Neuron (in vitro differentiated cells): Measurements from ENCODE around the gene ZBED3.
A peak's percentile ranks its signal among the peaks of the same experiment; 100 is the strongest.

Experiments used
- H2AFZ ChIP-seq: one replicate; pipeline ENCODE4 v1.6.1; 2013; ENCODE audit warnings: low read depth, mild to moderate bottlenecking, inconsistent platforms, low read length, moderate library complexity
- H3K27me3 ChIP-seq: one replicate; pipeline ENCODE4 v1.6.1; 2013; ENCODE audit warnings: low read length; ENCODE audit not compliant: insufficient read depth
- H3K36me3 ChIP-seq: one replicate; pipeline ENCODE4 v1.6.1; 2013; ENCODE audit warnings: low read length; ENCODE audit not compliant: insufficient read depth
- H3K4me1 ChIP-seq: one replicate; pipeline ENCODE4 v1.6.1; 2013; ENCODE audit warnings: low read length; ENCODE audit not compliant: insufficient read depth
- H3K4me3 ChIP-seq: 2 replicates; pipeline ENCODE4 v1.5.1; 2013; ENCODE audit warnings: mild to moderate bottlenecking, low read length, moderate library complexity
- H3K9me3 ChIP-seq: one replicate; pipeline ENCODE4 v1.6.1; 2013; ENCODE audit warnings: low read length

The ZBED3 gene

DNA sequence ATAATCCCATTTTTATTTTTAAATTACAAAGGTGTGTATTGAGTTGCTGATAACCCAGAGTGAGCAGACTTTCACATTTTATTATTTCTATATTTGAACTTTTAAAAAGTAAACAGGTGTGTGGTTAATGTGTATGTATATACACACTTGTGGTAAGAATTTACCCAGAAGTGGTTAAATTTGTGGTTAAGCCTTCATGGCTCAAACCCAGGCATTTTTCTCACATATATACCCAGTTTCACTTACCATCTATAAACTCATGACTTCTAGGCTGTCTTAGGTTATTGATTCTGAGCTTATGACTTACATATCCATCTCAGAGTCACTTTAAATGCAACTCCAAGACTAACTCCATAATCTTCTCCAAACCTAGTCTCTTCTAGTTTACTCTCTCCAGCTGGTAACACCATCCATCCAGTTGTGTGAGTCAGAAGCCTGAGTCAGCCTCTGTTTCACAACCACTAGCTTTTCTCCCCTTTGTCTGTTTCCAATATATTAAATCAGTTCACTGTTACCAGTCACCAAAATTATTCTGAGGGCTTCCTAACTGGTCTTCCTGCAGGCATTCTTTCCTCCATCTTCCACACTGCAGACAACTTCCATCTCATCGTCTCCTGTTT, 20.2 kb downstream of the ZBED3 start:
- Histone ChIP-seq H3K4me1 (no peaks in the 10 kb centered on the region), H3K36me3 (peaks cover 44% of the 10 kb centered on the region), H2AFZ (no peak overlapping the region), H3K27me3 (no peaks in the 10 kb centered on the region), H3K9me3 (peaks cover 3% of the 10 kb centered on the region), H3K4me3 (no peak overlapping the region)

DNA sequence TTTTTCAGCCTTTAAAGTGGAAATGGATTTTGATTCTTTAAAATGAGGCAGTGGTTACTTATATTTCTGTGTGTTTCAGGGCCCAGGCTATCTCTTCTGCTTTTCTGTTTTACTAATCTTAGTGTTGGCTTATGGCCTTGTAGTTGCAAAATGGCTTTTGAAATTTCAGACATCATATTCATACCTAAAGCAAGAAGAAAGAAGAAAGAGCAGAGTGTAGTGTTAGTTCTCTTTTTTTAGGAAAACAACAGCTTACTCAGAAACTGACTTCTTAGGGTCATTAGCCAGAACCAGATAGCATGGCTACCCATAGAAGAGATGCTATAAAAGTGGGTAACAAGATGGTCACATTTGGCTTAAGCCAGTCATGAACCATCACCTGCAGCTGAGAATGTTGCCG, 20.9 kb downstream of the ZBED3 start:
- Histone ChIP-seq H3K4me1 (no peaks in the 10 kb centered on the region), H2AFZ (no peak overlapping the region), H3K9me3 (peaks cover 3% of the 10 kb centered on the region), H3K4me3 (no peak overlapping the region), H3K27me3 (no peaks in the 10 kb centered on the region), H3K36me3 (peaks cover 50% of the 10 kb centered on the region)

DNA sequence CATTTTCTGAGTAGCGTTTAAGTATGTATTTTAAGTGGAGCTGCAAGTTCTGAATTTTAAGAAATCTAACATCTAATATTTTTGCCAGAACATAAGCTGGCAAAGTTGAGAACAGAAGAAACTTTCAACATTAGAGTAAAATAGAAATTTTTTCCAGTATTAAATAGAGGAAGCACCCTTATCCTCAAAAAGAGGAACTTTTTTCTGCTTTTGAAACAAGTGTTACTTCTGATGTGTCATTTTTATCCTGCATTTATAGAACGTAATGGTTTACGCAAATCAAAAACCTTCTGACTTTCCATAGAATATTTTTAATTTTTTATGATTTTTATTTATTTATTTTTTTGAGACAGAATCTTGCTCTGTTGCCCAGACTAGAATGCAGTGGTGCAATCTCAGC, 21.8 kb downstream of the ZBED3 start:
- Histone ChIP-seq H3K27me3 (no peaks in the 10 kb centered on the region), H3K4me3 (no peak overlapping the region), H2AFZ (no peak overlapping the region), H3K4me1 (no peaks in the 10 kb centered on the region), H3K36me3 (peaks cover 58% of the 10 kb centered on the region), H3K9me3 (peaks cover 3% of the 10 kb centered on the region)

DNA sequence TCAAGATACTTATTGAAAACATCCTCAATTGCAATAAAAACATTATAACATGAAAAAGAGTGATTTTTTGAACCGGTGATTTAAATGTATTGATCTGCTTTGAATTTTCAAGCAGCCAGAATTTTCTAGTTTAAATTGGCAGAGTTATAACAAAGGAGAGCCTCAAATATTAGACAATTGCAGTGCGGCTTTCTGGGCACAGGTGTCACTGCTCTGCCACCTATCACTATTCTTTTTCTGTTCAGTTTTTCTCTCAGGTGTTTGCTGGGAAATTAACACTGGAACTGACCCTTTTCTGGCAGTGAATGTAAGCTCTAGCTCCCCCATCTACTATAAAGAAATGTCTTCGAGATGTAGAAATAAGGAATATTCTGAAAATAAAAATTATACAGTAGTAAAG, 23.0 kb downstream of the ZBED3 start:
- Histone ChIP-seq H3K9me3 (peaks cover 3% of the 10 kb centered on the region), H2AFZ (no peak overlapping the region), H3K4me1 (no peaks in the 10 kb centered on the region)

DNA sequence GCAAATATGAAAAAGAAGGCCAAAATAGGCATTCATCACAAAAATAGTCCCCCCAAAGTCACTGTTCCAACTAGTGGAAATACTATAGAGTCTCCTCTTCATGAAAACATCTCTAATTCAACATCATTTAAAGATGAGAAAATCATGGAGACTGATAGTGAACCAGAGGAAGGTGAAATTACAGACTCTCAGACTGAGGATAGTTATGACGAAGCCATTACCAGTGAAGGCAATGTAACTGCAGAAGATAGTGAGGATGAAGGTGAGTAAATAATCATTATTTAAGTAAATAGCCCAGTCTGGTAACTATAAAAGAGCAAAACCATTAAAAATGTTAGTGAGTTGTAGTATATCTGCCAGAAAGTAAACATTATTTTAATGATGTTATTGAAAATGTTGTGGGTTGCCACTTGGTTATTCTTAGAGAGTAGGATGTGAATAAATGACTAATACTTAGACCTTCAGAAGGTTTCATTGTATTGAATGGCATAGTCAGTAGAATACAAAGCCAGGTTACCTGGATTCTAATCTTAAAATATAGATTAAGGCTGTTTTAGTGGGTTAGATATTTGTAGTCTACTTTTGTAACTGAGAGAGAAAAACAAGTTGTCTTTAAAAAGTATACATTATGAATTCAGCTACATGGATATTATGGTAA, 40.5 kb downstream of the ZBED3 start:
- Histone ChIP-seq H2AFZ (no peak overlapping the region), H3K36me3 (peaks cover 49% of the 10 kb centered on the region), H3K4me3 (no peak overlapping the region), H3K4me1 (no peaks in the 10 kb centered on the region), H3K9me3 (peaks cover 4% of the 10 kb centered on the region), H3K27me3 (no peaks in the 10 kb centered on the region)

More for the DNA sequence above, 23.0 kb downstream of the ZBED3 start:
- Histone ChIP-seq H3K4me3 (no peak overlapping the region), H3K27me3 (no peaks in the 10 kb centered on the region), H3K36me3 (peaks cover 70% of the 10 kb centered on the region)

DNA sequence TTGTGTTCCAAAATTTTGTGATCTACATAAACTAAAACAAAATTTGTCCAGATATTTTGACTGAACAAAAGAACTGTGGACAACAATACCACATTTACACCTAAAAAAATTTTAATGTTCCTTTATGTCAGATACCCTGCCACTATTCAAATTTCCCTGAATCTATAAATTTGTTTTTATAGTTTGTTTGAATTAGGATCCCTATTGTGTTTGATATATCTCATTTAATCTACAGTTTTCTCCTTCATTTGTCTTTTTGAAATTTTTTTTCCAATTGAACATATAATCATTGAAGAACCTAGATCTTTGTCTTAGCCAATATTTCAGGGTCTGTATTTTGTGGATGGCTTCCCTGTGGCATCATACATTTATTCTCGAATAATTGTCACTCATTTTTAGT, 51.1 kb downstream of the ZBED3 start:
- H3K4me1 ChIP-seq, result peaks cover 6% of the 10 kb centered on the region
- H3K36me3 ChIP-seq, result peaks cover 48% of the 10 kb centered on the region
- H3K27me3 ChIP-seq, result no peaks in the 10 kb centered on the region
- peaks cover 4% of the 10 kb centered on the region for H3K9me3 ChIP-seq
- H3K4me3 ChIP-seq, result no peak overlapping the region
- H2AFZ ChIP-seq, result no peak overlapping the region

DNA sequence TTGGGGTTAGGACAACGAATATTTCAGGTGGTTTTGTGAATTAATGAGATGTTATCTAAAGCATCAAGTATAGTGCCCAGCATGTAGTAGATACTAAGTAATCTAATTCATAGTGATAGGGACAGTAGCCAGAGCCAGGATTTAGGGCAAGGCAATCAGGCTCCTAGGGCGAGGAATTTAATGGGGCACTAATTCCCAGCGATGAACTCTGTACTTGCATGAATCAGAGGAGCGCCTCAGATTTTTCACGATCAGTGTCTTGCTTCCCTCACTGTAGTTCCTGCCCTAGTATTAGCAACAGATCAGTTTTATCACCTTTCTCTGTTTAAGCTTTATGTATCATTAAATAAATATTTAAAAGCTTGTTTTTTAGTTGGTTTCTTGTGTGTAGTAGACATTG, 53.7 kb downstream of the ZBED3 start:
- H3K4me3 ChIP-seq, result no peak overlapping the region
- no peaks in the 10 kb centered on the region for H3K27me3 ChIP-seq
- H3K9me3 ChIP-seq, result peaks cover 3% of the 10 kb centered on the region

DNA sequence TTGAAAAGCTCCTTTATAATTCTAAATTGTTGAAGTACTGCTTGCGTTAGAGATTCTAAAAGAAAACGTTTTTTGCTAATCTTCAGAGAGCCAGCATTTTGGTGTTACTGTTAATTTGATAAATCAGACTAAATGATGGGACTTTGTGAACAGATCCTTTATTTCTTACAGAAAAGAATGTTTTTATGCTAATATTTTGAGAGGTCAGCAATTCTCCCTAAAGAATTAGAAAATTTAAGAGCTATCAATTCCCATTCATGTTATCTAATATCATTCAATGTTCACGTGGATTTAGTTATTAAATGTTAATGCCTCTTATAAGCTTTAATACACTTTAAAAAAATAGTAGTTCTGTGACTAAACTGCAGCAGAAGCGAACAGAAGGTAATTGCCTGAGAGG, 54.5 kb downstream of the ZBED3 start:
- Histone ChIP-seq H3K36me3 (peaks cover 28% of the 10 kb centered on the region), H3K9me3 (peaks cover 3% of the 10 kb centered on the region), H3K4me3 (no peak overlapping the region), H2AFZ (no peak overlapping the region), H3K4me1 (peaks cover 7% of the 10 kb centered on the region), H3K27me3 (no peaks in the 10 kb centered on the region)

More for the DNA sequence above, 53.7 kb downstream of the ZBED3 start:
- peaks cover 33% of the 10 kb centered on the region for H3K36me3 ChIP-seq
- H2AFZ ChIP-seq, result no peak overlapping the region
- peaks cover 7% of the 10 kb centered on the region for H3K4me1 ChIP-seq

DNA sequence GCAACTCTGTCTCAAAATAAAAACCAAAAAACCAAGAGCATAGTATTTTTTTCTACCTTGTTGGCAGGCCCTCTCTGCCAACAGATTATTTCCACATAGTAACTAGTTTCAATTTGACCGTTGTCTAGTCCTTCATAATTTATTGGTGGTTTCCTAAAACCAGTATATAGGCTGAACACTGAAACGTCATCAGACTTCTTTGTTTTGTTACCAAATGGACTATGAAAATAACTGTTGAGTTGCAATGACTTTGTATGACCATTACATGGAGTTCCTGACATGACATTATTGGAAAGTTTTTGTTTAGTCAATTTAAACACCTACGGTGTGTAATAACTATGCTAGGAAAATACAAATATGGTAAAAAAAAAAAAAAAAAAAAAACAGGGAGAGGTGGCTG, 55.2 kb downstream of the ZBED3 start:
- H3K9me3 ChIP-seq, result peaks cover 3% of the 10 kb centered on the region
- no peaks in the 10 kb centered on the region for H3K27me3 ChIP-seq
- H3K36me3 ChIP-seq, result peaks cover 22% of the 10 kb centered on the region
- no peak overlapping the region for H2AFZ ChIP-seq
- peaks cover 7% of the 10 kb centered on the region for H3K4me1 ChIP-seq
- H3K4me3 ChIP-seq, result no peak overlapping the region

DNA sequence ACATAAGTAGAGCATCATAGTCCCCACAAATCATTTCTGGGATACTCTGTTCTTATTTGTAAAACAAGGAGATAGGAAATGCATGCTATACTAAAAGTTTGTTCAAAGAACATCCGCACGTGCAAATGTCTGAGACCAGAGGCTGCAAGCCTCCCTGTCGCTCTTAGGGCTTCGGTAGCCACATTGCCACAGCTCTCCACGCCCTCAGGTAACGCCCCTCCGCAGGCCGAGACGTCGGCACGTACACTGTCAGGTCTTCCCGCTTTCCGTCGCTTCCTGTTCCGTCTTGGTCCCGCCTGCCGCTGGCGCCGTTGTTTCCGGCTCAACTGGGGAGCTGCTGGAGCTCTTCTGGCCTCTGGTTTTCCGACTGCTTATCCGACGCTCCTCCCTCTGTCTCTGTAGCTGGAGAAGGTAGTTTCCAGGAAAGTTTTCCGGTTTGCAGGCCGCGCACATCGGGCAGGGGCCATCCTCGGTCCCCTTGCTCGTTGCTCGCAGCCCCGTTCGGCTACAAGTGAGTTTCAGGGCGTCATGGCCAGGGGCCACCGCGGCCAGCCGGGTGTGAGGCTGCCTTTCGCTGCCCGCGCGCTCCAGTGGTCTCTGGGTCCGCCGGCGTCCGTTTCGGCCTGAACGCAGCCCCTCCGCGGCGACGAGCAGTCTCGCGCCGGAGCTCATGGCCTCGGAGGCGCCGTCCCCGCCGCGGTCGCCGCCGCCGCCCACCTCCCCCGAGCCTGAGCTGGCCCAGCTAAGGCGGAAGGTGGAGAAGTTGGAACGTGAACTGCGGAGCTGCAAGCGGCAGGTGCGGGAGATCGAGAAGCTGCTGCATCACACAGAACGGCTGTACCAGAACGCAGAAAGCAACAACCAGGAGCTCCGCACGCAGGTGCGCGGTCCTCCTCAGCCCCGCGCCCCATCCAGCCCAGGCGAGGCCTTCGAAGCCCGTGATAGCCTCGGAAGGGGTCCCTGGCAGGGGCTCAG, 56.7 kb downstream of the ZBED3 start, which contains the start of gene AGGF1:
TSS of gene AGGF1 (plus strand) at position 308 of the 975 bp plus-strand sequence. CDS start at position 671, 363 bp downstream.
- Histone ChIP-seq H3K4me1 (peaks cover 7% of the 10 kb centered on the region), H3K27me3 (no peaks in the 10 kb centered on the region), H3K4me3 (peak within 1 kb of the TSS; percentile 89), H3K36me3 (peaks cover 12% of the 10 kb centered on the region), H3K9me3 (peaks cover 3% of the 10 kb centered on the region), H2AFZ (peak within 1 kb of the TSS; percentile 92)

DNA sequence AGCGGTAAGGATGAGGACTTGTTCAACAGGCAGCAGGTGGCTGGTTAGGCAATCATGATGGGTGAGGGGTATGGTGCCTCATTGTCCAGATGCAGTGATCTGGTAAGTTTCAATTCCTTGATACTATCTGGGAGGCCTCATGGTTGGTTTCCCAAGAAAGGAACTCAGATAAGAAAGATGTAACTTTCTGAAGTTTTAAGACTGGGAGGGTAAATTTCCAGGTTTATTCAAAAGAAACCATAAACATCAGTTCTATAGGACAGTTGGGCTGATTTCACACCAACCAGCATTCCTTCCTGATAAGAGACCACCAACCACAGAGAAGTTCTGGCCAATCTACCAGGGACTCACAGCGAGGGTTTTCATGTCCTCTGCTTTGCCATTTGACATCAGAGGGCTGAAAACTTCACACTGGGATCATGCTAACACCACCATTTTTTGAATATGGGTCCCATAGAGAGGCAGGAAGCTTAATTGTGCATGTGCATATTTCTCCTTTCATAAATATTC, 57.7 kb downstream of the ZBED3 start:
- H3K4me3 ChIP-seq, result peak overlapping the region; percentile 89
- H2AFZ ChIP-seq, result peak overlapping the region; percentile 92
- H3K9me3 ChIP-seq, result peaks cover 3% of the 10 kb centered on the region
- peaks cover 3% of the 10 kb centered on the region for H3K36me3 ChIP-seq
- peaks cover 3% of the 10 kb centered on the region for H3K27me3 ChIP-seq
- H3K4me1 ChIP-seq, result peaks cover 7% of the 10 kb centered on the region

DNA sequence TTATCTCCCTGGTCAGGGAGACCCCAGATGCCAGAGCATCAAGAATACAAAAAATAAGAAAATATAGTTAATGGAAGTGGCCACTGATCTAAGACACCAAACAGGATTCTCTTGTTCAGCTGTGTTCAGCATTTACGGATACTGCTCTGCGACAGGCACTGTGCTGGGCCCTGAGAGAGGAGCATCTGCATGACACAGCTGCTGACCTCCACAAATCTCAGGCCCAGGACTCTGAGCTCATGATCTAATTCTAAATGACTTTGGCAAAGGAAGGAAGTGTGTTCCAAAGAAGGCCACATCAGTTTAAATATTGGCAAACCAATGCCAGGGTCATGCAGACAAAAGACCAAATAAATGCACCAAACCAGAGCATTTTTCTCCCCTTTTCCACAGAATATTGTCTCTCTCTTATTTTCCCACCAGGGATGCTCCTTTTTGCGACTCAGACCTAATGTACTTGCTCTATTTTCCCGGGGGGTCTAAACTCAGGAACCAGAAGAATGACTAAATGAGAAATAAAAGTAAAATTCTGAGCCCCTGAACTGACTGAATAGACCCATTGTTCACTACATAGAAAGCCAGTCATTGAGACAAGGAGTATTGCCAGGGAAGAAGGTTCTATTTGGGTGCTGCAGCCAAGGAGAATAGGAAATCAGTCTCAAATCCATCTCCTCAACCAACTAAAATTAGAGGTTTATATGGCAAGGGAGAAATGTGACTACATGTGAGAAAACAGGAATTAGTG, 58.3 kb downstream of the ZBED3 start:
- Histone ChIP-seq H3K4me1 (peaks cover 7% of the 10 kb centered on the region), H3K4me3 (no peak overlapping the region), H3K27me3 (peaks cover 3% of the 10 kb centered on the region), H2AFZ (no peak overlapping the region), H3K36me3 (peaks cover 2% of the 10 kb centered on the region), H3K9me3 (peaks cover 3% of the 10 kb centered on the region)
